OCI-LY7 (cell line): ENCODE data around the gene MADD.

Experiments used
- EZH2phosphoT487 ChIP-seq: fragments of 200-600 bp; sonication (generic); IDR thresholded peaks from 2 replicates; pipeline ENCODE4 v1.6.1; 2018; ENCODE audit warnings: low read depth, borderline replicate concordance, mild to moderate bottlenecking, mixed run types, antibody characterized with exemption, low read length, moderate library complexity, mixed read lengths
- TF ChIP-seq, protein P1 (sequence below): fragments of 200-600 bp; sonication (generic); conservative IDR thresholded peaks from 2 replicates; pipeline ENCODE4 v1.5.1; 2014; ENCODE audit warnings: mild to moderate bottlenecking, antibody characterized with exemption, low read length, moderate library complexity, mixed read lengths

DNA sequence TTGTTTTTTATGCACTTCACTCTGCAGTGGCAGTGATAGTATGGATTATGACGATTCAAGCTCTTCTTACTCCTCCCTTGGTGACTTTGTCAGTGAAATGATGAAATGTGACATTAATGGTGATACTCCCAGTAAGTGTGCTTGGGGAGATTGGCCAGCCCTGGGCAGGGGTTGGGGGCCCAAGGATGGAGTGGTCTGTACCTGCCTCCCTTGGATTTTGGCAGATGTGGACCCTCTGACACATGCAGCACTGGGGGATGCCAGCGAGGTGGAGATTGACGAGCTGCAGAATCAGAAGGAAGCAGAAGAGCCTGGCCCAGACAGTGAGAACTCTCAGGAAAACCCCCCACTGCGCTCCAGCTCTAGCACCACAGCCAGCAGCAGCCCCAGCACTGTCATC lies 14.2 kb downstream of the MADD start:
- TF ChIP-seq, protein P1, sequence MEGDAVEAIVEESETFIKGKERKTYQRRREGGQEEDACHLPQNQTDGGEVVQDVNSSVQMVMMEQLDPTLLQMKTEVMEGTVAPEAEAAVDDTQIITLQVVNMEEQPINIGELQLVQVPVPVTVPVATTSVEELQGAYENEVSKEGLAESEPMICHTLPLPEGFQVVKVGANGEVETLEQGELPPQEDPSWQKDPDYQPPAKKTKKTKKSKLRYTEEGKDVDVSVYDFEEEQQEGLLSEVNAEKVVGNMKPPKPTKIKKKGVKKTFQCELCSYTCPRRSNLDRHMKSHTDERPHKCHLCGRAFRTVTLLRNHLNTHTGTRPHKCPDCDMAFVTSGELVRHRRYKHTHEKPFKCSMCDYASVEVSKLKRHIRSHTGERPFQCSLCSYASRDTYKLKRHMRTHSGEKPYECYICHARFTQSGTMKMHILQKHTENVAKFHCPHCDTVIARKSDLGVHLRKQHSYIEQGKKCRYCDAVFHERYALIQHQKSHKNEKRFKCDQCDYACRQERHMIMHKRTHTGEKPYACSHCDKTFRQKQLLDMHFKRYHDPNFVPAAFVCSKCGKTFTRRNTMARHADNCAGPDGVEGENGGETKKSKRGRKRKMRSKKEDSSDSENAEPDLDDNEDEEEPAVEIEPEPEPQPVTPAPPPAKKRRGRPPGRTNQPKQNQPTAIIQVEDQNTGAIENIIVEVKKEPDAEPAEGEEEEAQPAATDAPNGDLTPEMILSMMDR = no peak
- no peak for TF ChIP-seq EZH2phosphoT487
